Activated CD4-positive, CD25-positive, alpha-beta regulatory T cell (primary cell): ENCODE data around the gene NPHP1.
"Not testable (repeated sequence)": the region's sequence is repeated elsewhere in the genome, so short reads cannot be mapped to it uniquely, and the experiment has no call there.

Experiments
- DNase-seq, 4 experiments: peaks; one replicate each; lab custom pipeline; 2025; lab: John Stamatoyannopoulos, UW

NPHP1 gene

DNA sequence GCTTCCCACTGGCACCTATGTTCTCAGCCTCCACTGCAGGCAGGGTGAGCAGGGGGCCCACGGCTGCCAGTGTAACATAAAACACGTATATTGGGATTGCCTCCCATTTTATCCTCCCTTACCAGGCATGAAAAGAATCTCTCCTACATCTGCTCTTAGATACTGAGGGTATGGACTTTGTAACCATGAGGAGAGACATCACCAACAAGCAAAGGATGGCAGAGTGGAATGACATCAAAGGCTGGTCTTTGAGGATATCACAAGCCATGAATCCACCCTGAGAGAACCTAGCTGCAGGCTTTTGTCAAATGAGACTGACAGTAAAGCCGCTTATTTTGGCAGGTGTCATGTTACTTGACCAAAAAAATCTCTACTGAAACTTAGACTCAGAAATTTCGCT, 7.4 kb downstream of the NPHP1 start:
- DNase-seq: no peak

DNA sequence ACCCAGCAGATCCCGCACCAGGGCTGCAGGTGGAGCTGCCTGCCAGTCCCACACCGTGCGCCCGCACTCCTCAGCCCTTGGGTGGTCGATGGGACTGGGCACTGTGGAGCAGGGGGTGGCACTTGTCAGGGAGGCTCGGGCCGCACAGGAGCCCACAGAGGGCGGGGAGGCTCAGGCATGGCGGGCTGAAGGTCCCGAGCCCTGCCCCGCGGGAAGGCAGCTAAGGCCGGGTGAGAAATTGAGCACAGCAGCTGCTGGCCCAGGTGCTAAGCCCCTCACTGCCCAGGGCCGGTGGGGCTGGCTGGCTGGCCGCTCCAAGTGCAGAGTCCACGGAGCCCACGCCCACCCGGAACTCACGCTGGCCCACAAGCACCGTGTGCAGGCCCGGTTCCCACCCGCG, 14.6 kb downstream of the NPHP1 start:
- DNase-seq: not testable (repeated sequence)

DNA sequence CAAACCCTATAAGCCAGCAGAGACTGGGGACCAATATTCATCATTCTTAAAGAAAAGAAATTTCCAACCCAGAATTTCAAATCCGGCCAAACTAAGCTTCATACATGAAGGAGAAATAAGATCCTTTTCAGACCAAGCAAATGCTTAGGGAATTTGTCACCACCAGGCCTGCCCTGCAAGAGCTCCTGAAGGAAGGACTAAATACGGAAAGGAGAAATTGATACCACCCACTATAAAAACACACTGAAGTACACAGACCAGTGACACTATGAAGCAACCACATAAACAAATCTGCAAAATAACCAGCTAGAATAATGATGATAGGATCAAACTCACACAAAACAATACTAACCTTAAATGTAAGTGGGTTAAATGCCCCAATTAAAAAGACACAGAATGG, 22.4 kb downstream of the NPHP1 start:
- no peak for DNase-seq

DNA sequence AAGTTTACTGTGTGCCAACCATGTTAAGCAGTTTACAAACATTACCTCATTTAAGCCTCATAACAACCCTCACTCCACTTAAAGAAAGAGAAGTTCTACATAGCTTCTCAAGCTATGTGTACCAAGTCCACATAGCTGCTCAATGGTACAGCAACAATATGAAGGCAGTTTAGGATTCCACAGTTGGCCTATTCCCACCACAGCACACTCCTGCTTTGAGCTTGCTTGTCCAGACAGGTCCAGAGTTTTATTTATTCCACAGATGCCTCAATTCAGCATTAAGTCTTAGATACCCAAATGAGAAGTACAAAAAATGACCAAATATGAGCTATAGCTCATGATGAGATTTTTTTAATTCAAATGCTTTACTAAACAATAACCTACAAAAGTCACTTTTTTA, 24.8 kb downstream of the NPHP1 start:
- DNase-seq: no peak

DNA sequence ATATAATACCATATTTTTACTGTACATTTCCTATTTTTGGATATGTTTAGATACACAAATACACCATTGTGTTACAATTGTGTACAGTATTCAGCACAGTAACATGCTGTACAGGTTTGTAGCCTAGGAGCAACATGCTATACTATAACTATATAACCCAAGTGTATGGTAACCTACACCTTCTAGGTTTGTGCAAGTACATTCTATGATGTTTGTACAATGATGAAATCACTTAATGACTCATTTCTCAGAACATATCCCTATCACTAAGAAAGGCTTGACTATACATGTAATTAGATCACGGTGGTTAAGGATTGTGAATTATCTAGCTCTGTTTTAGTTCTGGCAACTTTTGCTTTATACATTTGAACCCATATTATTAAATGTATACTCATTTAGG, 31.3 kb downstream of the NPHP1 start:
- DNase-seq: no peak

DNA sequence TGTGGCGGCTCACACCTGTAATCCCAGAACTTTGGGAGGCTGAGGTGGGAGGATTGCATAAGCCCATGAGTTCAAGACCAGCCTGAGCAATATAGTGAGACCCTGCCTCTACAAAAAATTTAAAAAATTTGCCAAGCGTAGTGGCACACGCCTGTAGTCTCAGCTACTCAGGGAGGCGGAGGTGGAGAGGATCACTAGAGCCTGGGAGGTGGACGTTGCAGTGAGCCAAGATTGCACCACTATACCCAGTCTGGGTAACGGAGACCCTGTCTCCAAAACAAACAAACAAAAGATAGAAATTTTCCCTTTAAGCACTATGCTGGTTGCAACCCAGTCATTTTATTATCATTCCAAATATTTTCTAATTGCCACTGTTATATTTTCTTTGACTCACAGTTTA, 32.3 kb downstream of the NPHP1 start:
- DNase-seq: no peak

DNA sequence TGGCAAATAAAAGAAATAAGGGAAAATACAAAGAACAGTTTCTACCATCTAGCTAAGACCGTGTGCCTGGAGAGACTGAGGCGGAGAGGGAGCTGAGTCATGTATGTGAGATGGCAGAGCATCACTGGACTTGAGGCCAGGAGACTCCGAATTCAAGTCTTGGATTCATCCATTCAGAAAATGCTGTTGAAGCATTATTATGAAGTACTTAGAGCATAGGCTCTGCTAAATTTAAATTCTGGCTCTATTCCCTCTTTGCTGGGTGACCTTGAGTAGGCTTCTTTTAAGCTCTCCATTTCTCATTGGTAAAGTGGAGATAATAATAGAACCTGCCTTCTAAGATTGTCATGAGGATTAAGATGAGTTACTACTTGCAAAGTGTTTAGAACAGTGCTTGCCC, 34.7 kb downstream of the NPHP1 start:
- no peak for DNase-seq

DNA sequence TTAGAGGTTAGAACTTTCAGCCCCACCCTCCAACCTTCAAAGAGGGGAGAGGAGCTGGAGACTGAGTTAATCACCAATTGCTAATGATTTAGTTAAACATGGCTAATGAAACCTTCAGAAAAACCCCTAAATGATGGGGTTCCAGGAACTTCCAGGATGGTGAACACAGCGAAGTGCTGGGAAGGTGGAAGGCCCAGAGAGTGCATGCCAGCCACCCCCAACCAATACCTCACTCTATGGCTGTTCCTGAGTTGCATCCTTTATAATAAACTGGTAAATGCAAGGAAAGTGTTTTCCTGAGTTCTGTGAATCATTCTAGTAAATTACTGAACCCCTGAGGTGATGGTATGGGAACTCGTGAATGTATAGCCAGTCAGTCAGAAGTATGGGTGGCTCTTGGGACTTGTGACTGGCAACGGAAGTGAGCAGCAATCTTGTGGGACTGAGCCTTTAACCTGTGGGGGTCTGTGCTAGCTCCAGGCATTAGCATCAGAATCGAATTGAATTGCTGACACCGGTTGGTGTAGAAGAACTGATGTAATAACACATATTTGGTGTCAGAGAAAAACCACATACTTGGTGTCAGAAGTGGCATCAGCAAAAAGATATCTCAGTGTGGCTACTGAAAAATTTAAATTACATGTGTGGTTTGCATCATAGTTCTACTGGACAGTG, 37.4 kb downstream of the NPHP1 start:
- DNase-seq: no peak

DNA sequence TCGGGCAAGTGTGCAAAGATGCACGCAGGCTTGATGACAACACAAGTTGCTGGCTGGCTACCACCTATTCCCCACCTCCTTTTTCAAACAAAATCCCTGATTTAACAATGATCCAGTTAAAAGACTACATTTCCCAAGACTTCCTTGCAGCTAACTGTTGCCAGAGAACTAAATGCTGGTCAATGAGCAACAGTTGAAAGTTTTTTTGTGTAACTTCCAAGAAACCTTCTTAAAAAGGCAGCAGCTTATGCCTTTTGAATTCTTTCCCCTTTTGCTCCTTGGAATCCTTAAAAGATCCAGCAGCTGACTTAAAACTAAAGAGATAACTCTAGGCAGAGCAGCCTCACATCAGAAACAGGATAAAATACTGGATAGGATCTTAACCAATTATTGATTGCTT, 38.5 kb downstream of the NPHP1 start:
- no peak for DNase-seq

DNA sequence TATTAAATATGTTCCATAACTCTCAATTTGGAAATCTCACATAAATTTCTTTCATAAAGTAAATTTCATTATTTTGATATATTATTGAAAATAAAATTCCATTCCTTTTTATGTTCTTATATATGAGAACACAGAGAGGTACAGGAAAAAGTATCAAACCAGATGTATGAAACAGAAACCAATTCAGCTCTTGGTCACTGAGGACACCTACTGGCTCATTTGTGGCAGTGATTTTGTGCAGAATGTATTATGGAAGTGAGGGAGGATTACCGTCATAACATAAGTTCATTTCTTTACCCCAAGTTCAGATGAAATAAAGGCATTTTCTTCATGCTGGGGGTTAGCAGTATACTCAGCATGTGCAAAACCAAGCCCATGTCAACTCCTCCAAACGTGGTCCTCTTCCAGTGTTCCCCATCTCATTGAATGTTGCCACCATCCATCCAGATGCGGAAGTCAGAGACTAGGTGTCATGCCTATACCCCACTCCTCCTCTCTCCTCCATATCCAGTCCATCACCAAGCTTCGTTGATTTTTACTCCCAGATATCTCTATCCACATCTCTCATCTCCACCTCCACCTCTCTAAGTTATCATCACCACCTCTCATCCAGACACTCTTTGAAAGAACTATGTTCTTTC, 47.5 kb downstream of the NPHP1 start:
- no peak for DNase-seq

DNA sequence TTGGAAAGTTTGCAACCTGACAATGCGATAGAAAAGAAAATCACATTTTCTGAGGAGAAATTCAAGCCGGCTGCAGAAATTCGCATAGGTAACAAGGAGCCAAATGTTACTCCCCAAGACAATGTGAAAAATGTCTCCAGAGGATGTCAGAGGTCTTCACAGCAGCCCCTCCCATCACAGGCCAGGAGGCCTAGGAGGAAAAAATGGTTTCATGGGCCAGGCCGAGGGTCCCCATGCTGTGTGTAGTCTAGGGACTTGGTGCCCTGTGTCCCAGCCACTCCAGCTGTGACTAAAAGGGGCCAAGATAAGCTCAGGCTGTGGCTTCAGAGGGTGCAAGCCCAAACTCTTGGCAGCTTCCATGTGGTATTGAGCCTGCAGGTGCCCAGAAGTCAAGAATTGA, 50.0 kb downstream of the NPHP1 start:
- DNase-seq: not testable (repeated sequence)

DNA sequence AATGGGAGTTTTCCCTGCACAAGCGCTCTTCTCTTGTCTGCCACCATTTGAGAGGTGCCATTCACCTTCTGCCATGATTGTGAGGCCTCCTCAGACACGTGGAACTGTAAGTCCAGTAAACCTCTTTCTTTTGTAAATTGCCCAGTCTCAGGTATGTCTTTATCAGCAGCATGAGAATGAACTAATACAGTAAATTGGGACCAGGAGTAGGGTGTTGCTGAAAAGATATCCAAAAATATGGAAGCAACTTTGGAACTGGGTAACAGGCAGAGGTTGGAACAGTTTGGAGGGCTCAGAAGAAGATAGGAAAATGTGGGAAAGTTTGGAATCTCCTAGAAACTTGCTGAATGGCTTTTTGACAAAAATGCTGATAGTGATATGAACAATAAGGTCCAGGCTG, 50.6 kb downstream of the NPHP1 start:
- DNase-seq: not testable (repeated sequence)

DNA sequence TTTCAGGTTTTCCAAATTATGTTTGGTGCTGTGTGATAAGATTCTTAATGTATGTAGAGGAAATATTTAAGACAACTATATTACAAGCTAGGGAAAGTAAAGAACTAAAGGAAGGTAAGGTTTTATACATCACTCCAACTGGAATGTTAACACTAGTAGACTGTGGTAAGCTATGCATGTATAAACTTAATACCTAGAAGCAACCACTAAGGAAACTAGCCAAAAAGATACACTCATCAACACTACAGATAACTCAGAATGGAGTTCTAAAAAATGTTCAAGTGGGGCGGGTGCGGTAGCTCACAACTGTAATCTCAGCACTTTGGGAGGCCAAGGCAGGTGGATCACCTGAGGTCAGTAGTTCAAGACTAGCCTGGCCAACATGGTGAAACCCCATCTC, 51.4 kb downstream of the NPHP1 start:
- DNase-seq: no peak

DNA sequence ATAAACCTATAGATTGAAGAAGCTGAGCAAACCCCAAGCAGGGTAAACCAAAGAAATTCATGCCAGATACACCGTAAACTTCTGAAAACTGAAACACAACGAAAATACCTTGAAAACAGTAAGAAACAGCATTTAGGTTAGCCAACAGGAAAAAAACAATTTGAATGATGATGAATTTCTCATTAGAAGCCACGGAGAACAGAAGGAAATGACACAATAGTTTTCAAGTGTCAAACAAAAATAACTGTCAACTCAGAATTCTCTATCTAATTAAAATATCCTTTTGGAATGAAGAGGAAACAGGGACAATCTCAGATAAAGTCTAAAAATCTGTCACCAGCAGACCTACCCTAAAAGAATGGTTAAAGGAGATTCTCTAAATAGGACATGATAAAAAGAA, 51.9 kb downstream of the NPHP1 start:
- DNase-seq: no peak

DNA sequence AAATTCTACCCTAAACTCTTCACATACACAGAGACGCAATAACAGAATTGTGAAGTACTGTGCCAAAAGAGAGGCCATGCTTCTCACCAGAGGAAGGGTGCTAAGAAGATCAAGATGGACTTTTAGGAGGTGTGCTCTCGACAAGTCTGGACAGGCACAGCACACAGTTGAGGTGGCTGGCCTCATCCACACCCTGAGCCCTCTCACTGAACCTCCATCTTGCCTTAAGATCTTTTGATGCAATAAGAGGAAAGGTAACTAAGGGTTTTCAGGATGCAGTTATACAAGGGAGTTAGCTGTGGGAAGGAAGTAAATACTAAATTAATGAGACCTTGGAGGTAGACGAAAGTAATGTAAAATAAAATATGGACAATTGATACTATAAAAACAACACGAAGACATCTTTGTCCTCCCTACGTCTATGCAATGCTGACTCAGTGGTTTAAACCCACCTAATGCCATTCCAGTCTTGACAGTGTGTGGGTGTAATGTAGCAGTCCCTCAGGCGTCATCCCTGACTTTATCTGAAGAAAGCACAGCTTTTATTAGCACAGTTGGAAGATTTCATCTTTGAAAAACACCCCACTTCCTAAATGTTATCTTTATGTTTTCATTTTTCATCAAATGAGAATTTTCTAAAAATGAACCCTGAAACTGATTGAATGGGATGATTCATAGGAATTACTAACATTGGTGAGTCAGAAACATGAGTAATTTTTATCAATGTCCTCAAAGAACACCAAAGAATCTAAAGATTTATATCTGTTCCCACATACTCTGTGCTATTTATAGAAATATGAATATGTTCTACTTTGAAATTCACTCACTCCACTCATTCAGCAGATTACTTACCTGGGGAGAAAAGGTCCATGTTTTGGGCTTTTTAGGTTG, 55.2 kb downstream of the NPHP1 start:
- DNase-seq: no peak

DNA sequence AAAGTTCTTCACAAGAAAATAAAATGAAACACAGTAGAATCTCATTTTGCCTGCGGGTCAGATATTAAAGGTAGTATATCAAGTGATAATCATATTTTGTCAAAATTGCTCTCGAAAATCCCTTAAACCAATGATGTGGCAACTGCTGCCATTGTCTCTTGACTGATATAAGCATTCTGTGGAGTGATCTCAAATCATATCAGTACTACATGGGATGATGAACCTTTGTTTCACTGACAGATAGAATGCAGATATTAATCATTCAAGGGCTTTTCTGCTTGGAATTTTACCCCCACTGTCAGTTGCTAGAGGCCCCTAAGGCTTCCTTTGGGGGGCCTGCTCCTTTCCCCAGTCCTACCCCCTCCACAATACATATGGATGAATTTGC, 57.9 kb downstream of the NPHP1 start:
- DNase-seq: no peak

DNA sequence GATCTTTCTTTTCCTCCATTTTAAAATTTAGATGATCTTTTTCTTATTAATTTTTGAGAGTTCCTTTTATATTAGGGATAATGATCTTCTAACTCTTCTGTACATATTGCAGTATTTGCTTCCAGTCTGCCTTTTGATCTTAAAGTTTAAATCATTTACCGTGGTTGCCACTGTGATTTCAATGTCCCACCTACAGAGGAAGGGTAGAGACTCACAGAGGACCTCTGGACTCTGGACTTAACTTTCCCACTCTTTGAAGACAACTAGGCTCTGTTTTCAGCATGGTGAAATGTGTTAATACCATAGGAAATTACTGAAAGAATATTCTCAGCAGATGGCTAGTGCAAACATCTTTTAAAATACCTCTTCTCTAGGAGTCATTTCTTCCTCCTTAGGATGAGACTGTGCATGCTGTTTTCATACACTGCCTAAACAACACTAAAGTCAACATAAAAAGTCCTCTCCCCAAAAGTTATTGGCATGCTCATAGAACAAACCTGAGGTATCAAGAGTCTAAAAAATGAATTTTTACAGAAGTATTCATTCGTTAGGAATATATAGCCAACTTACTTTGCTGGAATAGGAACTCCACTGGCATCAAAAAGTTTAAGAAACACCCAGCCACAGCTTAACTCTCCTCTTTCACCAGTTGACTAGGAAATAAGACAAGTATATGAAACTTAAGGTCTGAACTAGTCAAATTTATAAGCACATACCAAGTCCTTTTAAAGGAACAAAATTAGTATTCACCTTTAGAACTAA, 58.4 kb downstream of the NPHP1 start:
- DNase-seq: no peak

DNA sequence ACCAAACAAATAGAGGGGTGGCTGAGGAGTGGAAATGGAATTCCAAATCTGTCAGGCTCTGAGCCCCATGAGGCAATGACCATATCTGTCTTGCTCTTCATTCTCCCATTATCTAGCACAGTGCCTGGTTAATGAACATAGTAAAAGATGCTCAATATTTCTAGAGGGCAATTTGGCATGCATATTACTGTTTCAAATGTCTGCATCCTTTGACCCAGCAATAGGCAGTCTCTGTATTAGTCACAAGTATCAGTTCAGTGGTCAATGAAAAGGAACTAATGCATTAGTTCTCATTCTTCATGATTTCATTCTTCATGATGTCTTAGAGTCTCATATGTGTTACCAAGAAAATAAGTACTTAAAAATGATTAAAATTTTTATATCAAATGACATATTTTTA, 60.8 kb downstream of the NPHP1 start:
- DNase-seq: no peak

DNA sequence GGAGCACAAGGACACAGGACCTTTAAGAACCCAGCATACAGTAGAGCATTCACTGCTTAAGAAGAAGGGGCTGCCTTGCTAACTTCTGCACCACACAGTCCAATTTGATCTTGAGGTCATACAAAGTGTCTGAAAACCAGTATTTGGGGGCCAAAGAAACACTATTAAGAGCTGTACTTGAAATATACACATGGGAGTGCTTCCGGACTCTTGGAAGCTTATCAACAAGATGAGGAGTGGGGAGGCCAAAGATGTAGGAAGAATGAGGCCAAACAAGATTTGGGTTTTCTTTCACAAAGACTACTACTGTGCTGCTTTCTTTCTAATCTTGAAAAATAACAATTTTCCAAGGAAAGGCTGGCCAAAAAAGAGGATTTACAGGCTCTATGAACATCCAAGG, 64.4 kb downstream of the NPHP1 start:
- DNase-seq: no peak

DNA sequence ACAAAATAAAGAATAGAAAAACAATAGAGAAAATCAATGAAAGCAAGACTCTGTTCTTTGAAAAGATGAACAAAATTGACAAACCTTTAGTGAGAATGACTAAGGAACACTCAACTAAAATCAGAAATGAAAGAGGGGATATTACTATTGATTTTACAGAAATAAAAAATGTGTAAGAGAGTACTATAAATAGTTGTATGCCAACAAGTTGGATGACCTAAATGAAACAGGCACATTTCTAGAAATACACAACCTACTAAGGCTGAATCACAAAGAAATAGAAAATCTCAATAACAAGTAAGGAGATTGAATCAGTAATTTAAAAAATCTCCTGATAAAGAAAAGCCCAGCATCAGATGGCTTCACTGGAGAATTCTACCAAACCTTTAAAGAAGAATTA, 70.8 kb downstream of the NPHP1 start:
- DNase-seq: no peak

DNA sequence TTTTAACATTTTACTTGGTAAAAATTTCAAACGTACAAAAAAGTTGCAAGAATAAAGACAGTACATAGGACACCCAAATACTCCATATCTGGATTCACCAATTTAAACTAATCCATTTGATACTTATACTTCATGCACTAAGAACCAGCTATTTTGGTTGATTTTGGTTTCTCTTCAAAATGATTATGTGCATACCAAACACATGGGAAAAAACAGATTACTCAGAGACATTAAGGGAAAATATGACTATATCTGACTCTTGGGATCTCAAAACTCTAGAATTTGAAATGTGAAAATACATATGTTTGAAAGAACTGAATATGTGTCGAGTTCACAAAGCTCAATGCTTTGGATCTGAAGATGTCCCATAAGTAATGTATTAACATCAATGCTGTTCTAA, 73.6 kb downstream of the NPHP1 start:
- DNase-seq: no peak

DNA sequence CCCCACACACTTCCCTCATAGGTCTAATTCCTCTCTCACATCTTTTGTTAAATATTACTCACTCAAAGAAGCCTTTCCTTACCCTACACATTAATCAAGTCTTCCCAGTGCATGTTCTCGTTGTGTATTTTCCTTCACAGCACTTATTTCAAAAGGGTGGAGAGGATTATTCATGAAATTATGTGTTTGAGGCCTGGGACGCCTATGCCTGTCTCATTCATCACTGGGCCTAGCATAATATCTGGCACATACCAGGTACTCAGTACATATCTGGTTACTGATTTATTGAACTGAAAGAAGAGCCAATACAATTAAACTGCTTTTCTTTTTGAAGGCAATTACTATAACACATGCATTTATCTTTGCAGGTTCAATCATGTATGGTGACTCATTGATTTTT, 74.1 kb downstream of the NPHP1 start:
- no peak for DNase-seq
